Liver (tissue), 3 donors: ENCODE data around the gene ERP44.
"Not testable (repeated sequence)": the region's sequence is repeated elsewhere in the genome, so short reads cannot be mapped to it uniquely, and the experiment has no call there.

Experiments
- CTCF ChIP-seq: fragments of 150-350 bp; IDR thresholded peaks from 2 replicates; pipeline ENCODE4 v1.5.1; 2017; ENCODE audit warnings: improper control_type of control experiment, low read depth, low read length; ENCODE audit not compliant: missing input control
- GABPA ChIP-seq, 2 donors: IDR thresholded peaks in 1 of 2; conservative IDR thresholded peaks in 1 of 2; 2 replicates each; pipeline ENCODE4 v1.6.1; 2016; ENCODE audit warnings: antibody characterized with exemption in 2 of 2, mild to moderate bottlenecking in 1 of 2, moderate library complexity in 1 of 2
- JUND ChIP-seq, 2 donors: IDR thresholded peaks; 2 replicates each; pipeline ENCODE4 v1.6.1; 2016; ENCODE audit warnings: antibody characterized with exemption in 2 of 2
- REST ChIP-seq: IDR thresholded peaks from 2 replicates; pipeline ENCODE4 v1.6.1; 2016; ENCODE audit warnings: antibody characterized with exemption, mild to moderate bottlenecking
- TAF1 ChIP-seq: conservative IDR thresholded peaks from 2 replicates; pipeline ENCODE4 v1.6.1; 2016; ENCODE audit warnings: antibody characterized with exemption, mild to moderate bottlenecking
- donor health status: healthy.
- donor health status: healthy.

GRCh38 chr9:100069068-100069467 lies 29.7 kb downstream of the ERP44 start:
- not testable (repeated sequence) for TF ChIP-seq CTCF; REST; GABPA (IDR thresholded peaks at IDR 0.05 in 1 of 2, conservative IDR thresholded peaks at IDR 0.05 in 1 of 2); TAF1; JUND (IDR thresholded peaks at IDR 0.05)
